Measurements from ENCODE around the gene DEXI. TPM values are rescaled to one million over a fixed set of nuclear protein-coding genes. Genes with fewer than 3 reads are reported as not detected.

DEXI gene
- total and polyA plus RNA-seq, 8 donors: 16.5 to 97.9 (median 30.6) TPM

DNA sequence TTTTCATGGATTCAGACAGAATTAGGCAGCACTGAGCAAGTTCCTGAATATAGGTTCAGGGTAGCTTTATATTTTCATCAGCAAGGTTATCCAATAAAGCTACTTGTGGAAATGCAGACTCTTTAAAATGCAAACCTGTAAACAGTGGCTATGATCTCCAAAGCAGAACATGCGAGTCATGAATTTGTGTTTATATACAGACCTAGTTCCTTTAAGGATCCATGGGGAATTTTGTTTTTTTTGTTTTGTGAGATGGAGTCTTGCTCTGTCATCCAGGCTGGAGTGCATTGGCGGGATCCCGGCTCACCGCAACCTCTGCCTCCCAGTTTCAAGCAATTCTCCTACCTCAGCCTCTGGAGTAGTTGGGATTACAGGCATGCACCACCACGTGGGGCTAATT is 16.9 kb upstream of the DEXI start:
- DNase-seq: no peak
- peaks cover 15 to 49% (median 38%) of the 10 kb centered on the region in 4 donors for H3K36me3 ChIP-seq
- no peak for TF ChIP-seq EP300 (IDR thresholded peaks at IDR 0.05)
- TF ChIP-seq, protein P1, sequence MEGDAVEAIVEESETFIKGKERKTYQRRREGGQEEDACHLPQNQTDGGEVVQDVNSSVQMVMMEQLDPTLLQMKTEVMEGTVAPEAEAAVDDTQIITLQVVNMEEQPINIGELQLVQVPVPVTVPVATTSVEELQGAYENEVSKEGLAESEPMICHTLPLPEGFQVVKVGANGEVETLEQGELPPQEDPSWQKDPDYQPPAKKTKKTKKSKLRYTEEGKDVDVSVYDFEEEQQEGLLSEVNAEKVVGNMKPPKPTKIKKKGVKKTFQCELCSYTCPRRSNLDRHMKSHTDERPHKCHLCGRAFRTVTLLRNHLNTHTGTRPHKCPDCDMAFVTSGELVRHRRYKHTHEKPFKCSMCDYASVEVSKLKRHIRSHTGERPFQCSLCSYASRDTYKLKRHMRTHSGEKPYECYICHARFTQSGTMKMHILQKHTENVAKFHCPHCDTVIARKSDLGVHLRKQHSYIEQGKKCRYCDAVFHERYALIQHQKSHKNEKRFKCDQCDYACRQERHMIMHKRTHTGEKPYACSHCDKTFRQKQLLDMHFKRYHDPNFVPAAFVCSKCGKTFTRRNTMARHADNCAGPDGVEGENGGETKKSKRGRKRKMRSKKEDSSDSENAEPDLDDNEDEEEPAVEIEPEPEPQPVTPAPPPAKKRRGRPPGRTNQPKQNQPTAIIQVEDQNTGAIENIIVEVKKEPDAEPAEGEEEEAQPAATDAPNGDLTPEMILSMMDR (IDR thresholded peaks at IDR 0.05): no peak
- no peak for TF ChIP-seq POLR2A (IDR thresholded peaks at IDR 0.05)
- TF ChIP-seq POLR2AphosphoS5 (IDR thresholded peaks at IDR 0.05): no peak
- 84 to 93% (median 90%) methylated on average over 5 of the region's 5 CpGs for WGBS, 5 donors
- H3K27me3 ChIP-seq: no peaks in the 10 kb centered on the region
- intact Hi-C loops (cut with DNase I; ENCODE audit: low total_unique reads): no loop called here
- H3K4me1 ChIP-seq: peaks cover 2 to 27% (median 12%) of the 10 kb centered on the region in 4 donors
- no peak overlapping the region for H3K27ac ChIP-seq
- H3K4me3 ChIP-seq: no peak overlapping the region
- no peaks in the 10 kb centered on the region for H3K9me3 ChIP-seq

DNA sequence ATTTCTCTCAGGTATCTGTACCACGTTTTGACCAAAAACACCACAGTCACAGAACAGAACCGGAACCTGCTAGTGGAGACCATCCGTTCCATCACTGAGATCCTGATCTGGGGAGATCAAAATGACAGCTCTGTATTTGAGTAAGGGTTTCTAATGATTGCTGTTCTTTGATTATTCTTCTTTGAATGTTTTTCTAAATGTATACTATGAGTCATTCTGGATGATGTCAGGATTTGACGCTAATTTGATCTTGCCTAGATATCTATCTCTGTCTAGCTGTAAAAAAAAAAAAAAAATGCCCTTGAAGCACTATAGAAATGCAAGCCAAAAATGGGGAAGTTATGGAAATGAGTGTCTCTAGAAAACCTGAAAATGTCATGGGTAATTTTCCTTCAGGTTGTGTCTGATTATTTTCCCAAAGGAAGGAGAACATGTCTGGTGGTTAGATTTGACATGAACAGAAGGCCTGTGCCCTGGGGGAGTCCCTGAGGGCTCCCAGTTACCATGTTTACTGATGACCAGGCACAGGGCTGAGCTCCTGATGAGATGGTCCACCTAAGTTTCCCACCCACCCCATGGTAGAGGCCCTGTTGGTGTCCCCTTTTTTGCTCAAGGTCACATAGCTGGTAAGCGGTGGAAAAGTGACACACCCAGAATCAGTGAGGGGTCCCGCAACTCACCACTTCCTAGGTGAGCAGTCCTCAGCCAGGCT is 15.7 kb upstream of the DEXI start:
- 72 to 81% (median 79%) methylated on average over 6 of the region's 6 CpGs for WGBS, 5 donors
- Histone ChIP-seq H3K9me3 (no peaks in the 10 kb centered on the region), H3K4me1 (peaks cover 0 to 31% (median 13%) of the 10 kb centered on the region in 4 donors), H3K36me3 (peaks cover 10 to 37% (median 28%) of the 10 kb centered on the region in 4 donors), H3K4me3 (no peak overlapping the region), H3K27ac (peak overlapping the region in 1 of 5 donors; percentile 0), H3K27me3 (no peaks in the 10 kb centered on the region)
- DNase-seq: no peak
- TF ChIP-seq POLR2AphosphoS5 (IDR thresholded peaks at IDR 0.05): no peak
- TF ChIP-seq POLR2A (IDR thresholded peaks at IDR 0.05): no peak
- intact Hi-C loops (cut with DNase I; ENCODE audit: low total_unique reads): no loop called here

DNA sequence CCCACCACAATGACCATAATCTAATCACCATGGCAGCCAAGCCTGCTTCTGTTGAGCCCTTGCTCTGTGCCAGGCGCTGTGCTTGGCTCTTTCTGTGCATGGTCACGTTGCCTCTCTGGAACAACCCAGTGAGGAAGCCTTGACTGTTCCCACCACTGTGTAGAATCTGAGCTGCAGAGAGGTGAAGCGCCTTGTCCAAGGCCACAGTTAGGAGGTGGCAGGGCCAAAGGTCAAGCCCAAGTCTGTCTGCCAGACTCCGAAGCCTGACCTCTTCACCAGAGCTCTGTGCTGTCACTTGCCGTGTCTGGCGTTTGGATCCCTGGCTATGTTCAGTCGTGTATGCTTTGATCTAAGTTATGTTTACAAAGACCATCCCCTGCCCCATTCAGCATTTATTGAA is 12.6 kb upstream of the DEXI start:
- WGBS, 5 donors: 75 to 90% (median 87%) methylated on average over 7 of the region's 7 CpGs

DNA sequence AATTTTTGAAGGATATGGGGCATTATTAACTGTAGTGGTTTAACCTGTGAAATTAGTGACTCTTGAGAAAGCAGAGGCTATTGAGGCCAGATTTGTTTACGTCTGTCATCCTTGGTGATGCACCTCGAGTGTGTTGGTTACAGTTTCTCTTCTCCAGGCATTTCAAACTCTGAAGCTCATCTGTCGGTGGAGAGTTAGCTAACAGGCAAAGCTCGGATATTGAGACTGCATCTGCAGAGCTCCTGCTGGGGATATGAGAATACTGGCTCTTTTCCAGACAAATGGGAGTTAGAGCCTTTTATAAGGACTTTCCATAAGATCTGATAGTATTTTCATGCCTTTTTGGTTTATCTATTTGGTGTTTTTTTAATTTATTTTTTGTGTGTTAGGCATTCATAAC is 8.8 kb upstream of the DEXI start:
- TF ChIP-seq, protein P1 (IDR thresholded peaks at IDR 0.05): no peak
- no peak for TF ChIP-seq POLR2A (IDR thresholded peaks at IDR 0.05)
- no peak for TF ChIP-seq EP300 (IDR thresholded peaks at IDR 0.05)
- no peak for TF ChIP-seq POLR2AphosphoS5 (IDR thresholded peaks at IDR 0.05)
- DNase-seq: no peak
- H3K4me1 ChIP-seq: peaks cover 11 to 64% (median 37%) of the 10 kb centered on the region in 4 donors
- H3K27ac ChIP-seq: no peak overlapping the region
- no peaks in the 10 kb centered on the region for H3K36me3 ChIP-seq
- intact Hi-C loops (cut with DNase I; ENCODE audit: low total_unique reads): no loop called here
- no peak overlapping the region for H3K4me3 ChIP-seq
- 40 to 65% (median 58%) methylated on average over 4 of the region's 4 CpGs for WGBS, 5 donors
- no peaks in the 10 kb centered on the region for H3K27me3 ChIP-seq
- H3K9me3 ChIP-seq: no peaks in the 10 kb centered on the region

More for the DNA sequence above, 12.6 kb upstream of the DEXI start:
- peaks cover 0 to 47% (median 22%) of the 10 kb centered on the region in 4 donors for H3K4me1 ChIP-seq
- TF ChIP-seq POLR2AphosphoS5 (IDR thresholded peaks at IDR 0.05) (no peak), POLR2A (IDR thresholded peaks at IDR 0.05) (no peak), EP300 (IDR thresholded peaks at IDR 0.05) (no peak)
- TF ChIP-seq, protein P1 (IDR thresholded peaks at IDR 0.05): no peak
- no peaks in the 10 kb centered on the region for H3K9me3 ChIP-seq
- peaks cover 6 to 17% (median 15%) of the 10 kb centered on the region in 4 donors for H3K36me3 ChIP-seq
- H3K4me3 ChIP-seq: no peak overlapping the region
- H3K27me3 ChIP-seq: no peaks in the 10 kb centered on the region
- DNase-seq: no peak
- no peak overlapping the region for H3K27ac ChIP-seq
- intact Hi-C loops (cut with DNase I; ENCODE audit: low total_unique reads): no loop called here

DNA sequence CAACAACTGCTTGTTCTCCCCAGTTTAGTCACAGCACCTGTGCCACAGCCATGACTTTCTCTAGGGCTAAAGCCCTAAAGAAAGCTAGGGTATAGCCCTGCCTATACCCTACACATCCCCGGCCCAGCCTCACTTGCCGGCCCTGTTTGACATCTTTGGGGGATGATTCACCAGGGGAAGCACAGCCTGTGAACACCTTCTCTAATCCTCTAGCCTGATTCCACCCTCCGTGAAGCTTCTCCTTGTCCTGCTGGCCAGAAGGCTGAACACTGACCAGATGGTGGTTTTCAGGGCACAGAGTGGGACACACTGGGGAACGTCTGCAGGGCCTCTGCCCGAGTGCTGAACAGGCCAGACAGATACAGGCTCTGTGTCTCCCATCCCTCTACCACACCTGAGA is 8.1 kb upstream of the DEXI start:
- DNase-seq: no peak
- H3K27ac ChIP-seq: no peak overlapping the region
- H3K27me3 ChIP-seq: no peaks in the 10 kb centered on the region
- intact Hi-C loops (cut with DNase I; ENCODE audit: low total_unique reads): no loop called here
- peaks cover 17 to 71% (median 44%) of the 10 kb centered on the region in 4 donors for H3K4me1 ChIP-seq
- H3K9me3 ChIP-seq: no peaks in the 10 kb centered on the region
- no peaks in the 10 kb centered on the region for H3K36me3 ChIP-seq
- H3K4me3 ChIP-seq: no peak overlapping the region
- TF ChIP-seq, protein P1 (IDR thresholded peaks at IDR 0.05): no peak
- TF ChIP-seq EP300 (IDR thresholded peaks at IDR 0.05) (no peak), POLR2AphosphoS5 (IDR thresholded peaks at IDR 0.05) (no peak), POLR2A (IDR thresholded peaks at IDR 0.05) (no peak)
- WGBS, 5 donors: 64 to 70% (median 67%) methylated on average over 4 to 5 of the region's 5 CpGs
